AG04450 (cell line): ENCODE measurements around the gene KRTAP10-9. TPM values are rescaled to one million over a fixed set of nuclear protein-coding genes. Genes with fewer than 3 reads are reported as not detected.
"Not testable (repeated sequence)": the region's sequence is repeated elsewhere in the genome, so short reads cannot be mapped to it uniquely, and the experiment has no call there.

Experiments used
- CTCF ChIA-PET: fragments of 300-600, 350-600 bp; formaldehyde crosslinking; extraction: SDS; loops from one replicate; lab custom pipeline; 2022; ENCODE audit warnings: antibody characterized with exemption, inconsistent platforms; lab: Charles Lee
- POLR2A ChIA-PET: fragments of 350-600 bp; formaldehyde crosslinking; extraction: SDS; loops from one replicate; lab custom pipeline; 2021; ENCODE audit warnings: antibody characterized with exemption, inconsistent platforms; lab: Yijun Ruan, JAX
- DNase-seq: peaks from one replicate; pipeline ENCODE4 v3.0.0-alpha.2; 2011; ENCODE audit warnings: low read depth, low spot score
- H3K27ac ChIP-seq: one replicate; pipeline ENCODE4 v1.5.1; 2012; ENCODE audit warnings: low read depth, low read length, control low read depth
- H3K27me3 ChIP-seq: one replicate; pipeline ENCODE4 v1.6.0; 2012; ENCODE audit warnings: low read length; ENCODE audit not compliant: control insufficient read depth, insufficient read depth
- H3K4me3 ChIP-seq: 2 replicates; pipeline ENCODE4 v1.5.1; 2011; ENCODE audit warnings: mild to moderate bottlenecking, low read depth, low read length, control low read depth
- H3K9me3 ChIP-seq: 2 replicates; pipeline ENCODE4 v1.5.1; 2012; ENCODE audit warnings: low read length; ENCODE audit not compliant: control insufficient read depth, insufficient read depth
- CTCF ChIP-seq: IDR thresholded peaks from 2 replicates; pipeline ENCODE4 v1.5.1; 2011; ENCODE audit warnings: low read depth, low read length, control low read depth, inconsistent platforms
- polyA plus RNA-seq: library from polyadenylated mRNA; depleted of rRNA; stranded (reverse); fragments of >200 nt; gene quantifications from 2 replicates; pipeline ENCODE4 v1.2.3, GENCODE V29; 2011

KRTAP10-9 gene
- polyA plus RNA-seq, 1 experiment = not detected

DNA sequence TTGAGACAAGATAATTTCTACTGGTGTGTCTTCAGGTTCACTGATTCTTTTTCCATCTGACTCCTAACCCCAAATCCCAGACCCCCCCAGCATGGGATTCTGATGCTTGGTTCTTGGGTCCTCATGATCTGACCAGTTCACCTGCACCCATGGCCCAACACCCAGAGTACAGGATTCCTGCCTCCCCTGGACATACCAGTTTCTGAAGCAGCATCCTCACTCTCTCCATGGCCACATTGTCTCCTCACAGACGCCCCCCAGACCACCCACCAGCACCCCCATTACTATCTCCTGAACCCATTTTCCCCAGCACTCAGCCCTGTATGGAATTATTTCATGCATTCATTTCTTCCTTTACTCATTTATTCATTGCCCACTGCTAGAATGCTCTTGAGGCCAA, 30.0 kb downstream of the KRTAP10-9 start:
- H3K9me3 ChIP-seq = peaks cover 16% of the 10 kb centered on the region; the same call in 1 of the 2 replicates
- H3K27ac ChIP-seq = no peak overlapping the region
- no peak for TF ChIP-seq CTCF
- DNase-seq = no peak
- POLR2A ChIA-PET = no interaction called here
- H3K27me3 ChIP-seq = no peaks in the 10 kb centered on the region
- CTCF ChIA-PET = no interaction called here
- no peak overlapping the region for H3K4me3 ChIP-seq

DNA sequence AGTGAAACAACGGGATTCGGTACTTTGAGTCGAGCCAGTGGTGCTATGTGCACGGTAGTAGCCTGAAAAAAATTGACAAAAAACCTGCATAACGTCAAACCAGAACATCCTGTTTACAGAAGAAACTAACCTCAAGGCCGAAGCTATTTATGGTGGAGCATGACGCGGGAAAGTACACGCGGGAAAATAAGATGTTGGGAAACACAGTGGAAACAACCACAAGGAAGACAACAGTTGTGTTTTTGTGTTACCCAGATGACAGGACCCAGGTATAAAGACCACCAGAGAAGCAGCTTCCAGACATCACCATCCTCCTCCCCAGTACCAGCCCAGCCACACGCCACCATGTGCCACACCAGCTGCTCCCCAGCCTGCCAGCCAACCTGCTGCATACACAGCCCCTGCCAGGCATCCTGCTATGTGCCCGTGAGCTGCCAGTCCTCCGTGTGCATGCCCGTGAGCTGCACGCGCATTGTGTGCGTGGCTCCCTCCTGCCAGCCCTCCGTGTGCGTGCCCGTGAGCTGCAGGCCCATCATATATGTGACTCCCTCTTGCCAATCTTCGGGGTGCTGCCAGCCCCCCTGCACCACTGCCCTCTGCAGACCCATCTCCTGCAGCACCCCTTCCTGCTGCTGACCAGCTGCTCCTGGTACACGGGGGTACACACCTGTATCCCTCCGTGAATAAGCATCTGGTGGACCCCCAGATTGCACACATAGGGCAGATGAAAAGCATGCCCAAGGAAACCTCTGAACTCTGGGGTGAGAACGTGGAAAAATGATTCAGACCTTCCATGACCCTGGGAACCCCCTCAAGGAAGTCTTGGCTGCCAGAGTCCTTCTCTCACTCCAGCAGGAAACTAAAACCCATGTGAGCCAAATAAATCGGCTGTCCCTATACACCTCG, 31.0 kb downstream of the KRTAP10-9 start, which contains the start of gene KRTAP12-3:
Gene KRTAP12-3, plus strand, starts transcription at position 298 of the 906 bp plus-strand sequence. Its CDS starts 48 bp downstream, at position 346.
- ChIA-PET CTCF (no interaction called here), POLR2A (no interaction called here)
- Histone ChIP-seq H3K27ac (no peak within 1 kb of the TSS), H3K4me3 (no peak within 1 kb of the TSS), H3K9me3 (peaks cover 16% of the 10 kb centered on the region; the same call in 1 of the 2 replicates), H3K27me3 (no peaks in the 10 kb centered on the region)
- no peak for DNase-seq
- no peak for TF ChIP-seq CTCF

DNA sequence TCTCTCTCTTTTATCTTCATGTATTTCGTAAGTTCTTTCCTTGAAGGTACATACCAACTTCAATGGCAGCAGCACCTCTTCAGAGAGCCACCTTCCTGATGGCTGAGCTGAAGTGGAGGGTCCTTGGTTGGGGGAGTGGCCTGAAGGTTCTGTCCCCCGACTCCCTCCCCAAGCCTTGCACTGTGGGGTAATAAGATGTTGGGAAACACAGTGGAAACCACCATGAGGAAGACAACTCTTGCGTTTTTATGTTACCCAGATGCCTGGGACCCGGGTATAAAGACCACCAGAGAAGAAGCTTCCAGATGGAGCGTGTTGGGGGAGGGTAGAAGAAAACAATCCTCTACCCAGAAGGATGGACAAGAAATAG, 31.6 kb downstream of the KRTAP10-9 start:
- no peak overlapping the region for H3K27ac ChIP-seq
- ChIA-PET CTCF (no interaction called here), POLR2A (no interaction called here)
- no peak overlapping the region for H3K4me3 ChIP-seq
- no peak for DNase-seq
- TF ChIP-seq CTCF = no peak
- peaks cover 14% of the 10 kb centered on the region; the same call in 1 of the 2 replicates for H3K9me3 ChIP-seq
- H3K27me3 ChIP-seq = no peaks in the 10 kb centered on the region

GRCh38 chr21:44658913-44659595, 32.2 kb downstream of the KRTAP10-9 start:
- H3K9me3 ChIP-seq = peaks cover 9% of the 10 kb centered on the region; the same call in 1 of the 2 replicates
- no peak for TF ChIP-seq CTCF
- ChIA-PET POLR2A (no interaction called here), CTCF (no interaction called here)
- H3K27ac ChIP-seq = no peak overlapping the region
- no peak for DNase-seq
- H3K4me3 ChIP-seq = no peak overlapping the region
- H3K27me3 ChIP-seq = no peaks in the 10 kb centered on the region

DNA sequence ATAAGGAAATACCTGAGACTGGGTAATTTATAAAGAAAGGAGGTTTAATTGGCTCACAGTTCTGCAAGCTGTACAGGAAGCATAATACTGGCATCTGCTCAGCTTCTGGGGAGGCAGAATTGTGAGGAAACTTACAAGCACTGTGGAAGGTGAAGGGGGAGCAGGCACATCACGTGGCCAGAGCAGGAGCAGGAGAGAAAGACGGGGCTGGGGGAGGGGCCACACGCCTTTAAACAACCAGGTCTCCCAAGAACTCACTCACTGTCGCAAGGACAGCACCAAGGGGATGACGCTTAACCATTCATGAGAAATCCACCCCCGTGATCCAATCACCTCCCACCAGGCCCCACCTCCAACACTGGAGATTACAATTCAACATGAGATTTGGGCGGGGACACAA, 34.7 kb downstream of the KRTAP10-9 start:
- H3K27me3 ChIP-seq, H3K4me3 ChIP-seq, H3K27ac ChIP-seq, POLR2A ChIA-PET, H3K9me3 ChIP-seq, CTCF ChIA-PET, DNase-seq: not testable (repeated sequence)
